GM10248 (cell line): ENCODE results near the gene CCER1.

Source experiments
- CTCF ChIA-PET: fragments of 300-600 bp; sonication (Branson Sonifier 250); formaldehyde crosslinking; extraction: SDS; loops from one replicate; lab custom pipeline; 2021; ENCODE audit warnings: antibody characterized with exemption; lab: Yijun Ruan, JAX
- POLR2A ChIA-PET: fragments of 350-650 bp; sonication (Branson Sonifier 250); formaldehyde crosslinking; extraction: SDS; loops from one replicate; lab custom pipeline; 2020; ENCODE audit warnings: antibody characterized with exemption; lab: Yijun Ruan, JAX
- DNase-seq: peaks from one replicate; pipeline ENCODE4 v3.0.0; 2012; ENCODE audit errors: extremely low spot score
- TF ChIP-seq, protein P1 (sequence below): IDR thresholded peaks from 2 replicates; pipeline ENCODE4 v1.5.1; 2012; ENCODE audit warnings: mild to moderate bottlenecking, low read depth; ENCODE audit errors: extremely low read depth, missing control alignments, control extremely low read depth

CCER1 gene

DNA sequence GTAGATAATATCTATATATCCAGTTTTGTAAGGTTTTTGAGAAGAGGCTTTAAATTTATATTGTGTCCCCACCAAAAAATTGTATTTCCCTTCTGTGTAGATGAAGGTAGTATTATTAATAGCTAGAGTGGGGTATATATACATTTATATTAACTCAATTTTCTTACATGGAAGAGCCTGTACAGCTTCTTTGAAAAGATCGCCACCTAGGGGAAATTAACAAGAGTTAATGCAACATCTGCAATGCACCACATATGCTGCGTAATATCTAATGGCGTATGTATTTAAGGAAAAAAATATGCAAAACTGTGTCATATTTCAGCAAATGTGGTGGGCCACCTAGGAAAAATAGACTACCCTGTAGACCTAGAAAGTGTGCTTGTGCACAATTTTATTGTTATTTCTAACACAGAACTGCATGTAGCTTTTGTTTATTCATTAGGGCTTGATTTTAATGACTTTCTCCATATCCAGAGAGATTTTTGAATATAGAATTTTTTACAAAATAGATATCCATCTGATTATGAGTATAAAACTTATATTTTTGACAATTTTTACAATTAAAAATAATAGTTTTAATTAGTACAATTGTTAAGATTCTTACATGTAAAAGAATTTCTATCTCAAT, 14.0 kb downstream of the CCER1 start:
- ChIA-PET POLR2A (no interaction called here), CTCF (interaction anchor here (0.9 to 1.3 kb wide), 3 partner anchors 8 to 14 kb away, joined by 3 read pairs; partner anchors contain the start of gene CCER1)
- DNase-seq = peak; percentile 10
- TF ChIP-seq, protein P1, sequence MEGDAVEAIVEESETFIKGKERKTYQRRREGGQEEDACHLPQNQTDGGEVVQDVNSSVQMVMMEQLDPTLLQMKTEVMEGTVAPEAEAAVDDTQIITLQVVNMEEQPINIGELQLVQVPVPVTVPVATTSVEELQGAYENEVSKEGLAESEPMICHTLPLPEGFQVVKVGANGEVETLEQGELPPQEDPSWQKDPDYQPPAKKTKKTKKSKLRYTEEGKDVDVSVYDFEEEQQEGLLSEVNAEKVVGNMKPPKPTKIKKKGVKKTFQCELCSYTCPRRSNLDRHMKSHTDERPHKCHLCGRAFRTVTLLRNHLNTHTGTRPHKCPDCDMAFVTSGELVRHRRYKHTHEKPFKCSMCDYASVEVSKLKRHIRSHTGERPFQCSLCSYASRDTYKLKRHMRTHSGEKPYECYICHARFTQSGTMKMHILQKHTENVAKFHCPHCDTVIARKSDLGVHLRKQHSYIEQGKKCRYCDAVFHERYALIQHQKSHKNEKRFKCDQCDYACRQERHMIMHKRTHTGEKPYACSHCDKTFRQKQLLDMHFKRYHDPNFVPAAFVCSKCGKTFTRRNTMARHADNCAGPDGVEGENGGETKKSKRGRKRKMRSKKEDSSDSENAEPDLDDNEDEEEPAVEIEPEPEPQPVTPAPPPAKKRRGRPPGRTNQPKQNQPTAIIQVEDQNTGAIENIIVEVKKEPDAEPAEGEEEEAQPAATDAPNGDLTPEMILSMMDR = peak; percentile 51

- TF ChIP-seq, protein P1 = no peak
- CTCF ChIA-PET = no interaction called here
- POLR2A ChIA-PET = no interaction called here
These were observed 15.6 kb downstream of the CCER1 start for GRCh38 chr12:90939382-90939781.

GRCh38 chr12:90938451-90938850, 16.5 kb downstream of the CCER1 start:
- CTCF ChIA-PET = no interaction called here
- POLR2A ChIA-PET = no interaction called here
- TF ChIP-seq, protein P1 = no peak
- no peak for DNase-seq

More at GRCh38 chr12:90939382-90939781, 15.6 kb downstream of the CCER1 start:
- no peak for DNase-seq

DNA sequence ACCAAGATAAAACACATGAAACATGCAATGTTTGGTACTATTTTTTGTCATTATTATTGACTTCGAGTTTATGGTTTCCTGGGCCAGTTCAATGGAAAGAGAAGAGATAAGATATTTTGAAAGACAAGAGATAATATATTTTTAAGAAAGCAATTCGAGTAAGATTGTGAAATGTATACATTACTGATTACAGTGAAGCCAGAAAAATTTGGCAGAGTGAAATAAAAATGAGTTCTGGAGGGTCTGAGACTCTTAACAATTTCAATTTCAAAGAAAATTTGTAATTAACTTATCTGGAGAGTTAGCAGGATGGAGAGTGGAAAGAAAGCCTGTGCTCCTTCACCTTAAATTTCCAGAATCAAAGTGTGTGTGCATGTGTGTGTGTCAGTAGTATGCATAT, 17.3 kb downstream of the CCER1 start:
- TF ChIP-seq, protein P1 = no peak
- CTCF ChIA-PET = interaction anchor here (3.0 kb wide), 1 partner anchor 8 kb away, joined by 15 read pairs; no protein-coding TSS in a partner anchor
- POLR2A ChIA-PET = no interaction called here
- no peak for DNase-seq

DNA sequence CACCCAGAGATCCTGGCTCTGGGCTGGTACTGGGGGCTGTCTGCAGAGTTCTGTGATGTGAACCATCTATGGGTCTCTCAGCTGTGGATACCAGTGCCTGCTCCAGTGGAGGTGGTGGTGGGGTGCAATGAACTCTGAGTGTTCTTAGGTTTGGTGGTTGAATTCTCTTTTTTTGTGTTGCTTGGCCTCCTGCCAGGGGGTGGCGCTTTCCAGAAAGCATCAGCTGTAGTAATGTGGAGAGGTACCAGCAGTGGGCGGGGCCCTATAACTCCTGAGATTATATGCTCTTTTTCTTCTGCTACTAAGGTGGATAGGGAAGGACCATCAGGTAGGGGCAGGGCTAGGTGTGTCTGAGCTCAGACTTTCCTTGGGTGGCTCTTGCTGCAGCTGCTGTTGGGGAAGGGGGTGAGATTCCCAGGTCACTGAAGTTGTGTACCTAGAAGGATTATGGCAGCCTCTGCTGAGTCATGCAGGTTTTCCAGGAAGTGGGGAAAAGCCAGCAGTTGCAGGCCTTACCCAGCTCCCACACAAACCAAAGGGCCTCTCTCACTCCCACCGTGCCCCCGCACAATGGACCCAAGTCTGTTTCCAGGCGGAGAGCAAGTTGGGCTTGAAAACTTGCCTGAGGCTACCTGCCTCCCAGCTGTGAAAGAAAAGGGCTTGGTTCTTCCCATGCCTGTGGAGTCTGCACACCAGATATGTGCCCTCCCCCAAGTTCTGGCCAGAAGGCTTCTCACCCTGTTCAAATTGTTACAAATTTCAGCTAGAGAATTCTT, 18.6 kb downstream of the CCER1 start:
- DNase-seq = no peak
- CTCF ChIA-PET = interaction anchor here (2.0 to 3.0 kb wide), 2 partner anchors 9 to 14 kb away, joined by 4 to 15 read pairs; no protein-coding TSS in a partner anchor
- POLR2A ChIA-PET = no interaction called here
- TF ChIP-seq, protein P1 = no peak

- no peak for DNase-seq
- ChIA-PET POLR2A (no interaction called here), CTCF (no interaction called here)
- TF ChIP-seq, protein P1 = no peak
These were observed 29.4 kb downstream of the CCER1 start for GRCh38 chr12:90925562-90925961.
